Right lobe of liver (tissue), 6 donors: ENCODE results near the gene WFIKKN2. TPM values are rescaled to one million over a fixed set of nuclear protein-coding genes. Genes with fewer than 3 reads are reported as not detected.

Experiments
- ATAC-seq, 4 donors: fragments of 200-7000 bp; cut with Tn5 transposase; one replicate each; pipeline ENCODE4 v1.9.1; 2020; ENCODE audit warnings: mild to moderate bottlenecking in 4 of 4, moderate library complexity in 4 of 4
- DNase-seq, 3 donors: peaks; one replicate each; pipeline ENCODE4 v3.0.0-alpha.2; 2020
- H3K27ac ChIP-seq, 3 donors: fragments of 200-600 bp; one replicate each; pipeline ENCODE4 v1.8.0; 2022
- H3K27me3 ChIP-seq, 2 donors: fragments of 200-600 bp; one replicate each; pipeline ENCODE4 v1.8.0; 2022
- H3K36me3 ChIP-seq, 4 donors: fragments of 200-600 bp; sonication (generic) in 1 of 4; one replicate each; pipeline versions ENCODE4 v1.5.1 to v1.8.0; 2017 to 2022; ENCODE audit warnings: control low read depth in 1 of 4
- H3K4me1 ChIP-seq, 4 donors: fragments of 200-600 bp; sonication (generic) in 1 of 4; one replicate each; pipeline versions ENCODE4 v1.5.1 to v1.8.0; 2017 to 2022; ENCODE audit warnings: control low read depth in 1 of 4
- H3K4me3 ChIP-seq, 3 donors: fragments of 200-600 bp; one replicate each; pipeline ENCODE4 v1.8.0; 2022
- H3K9me3 ChIP-seq, 4 donors: fragments of 200-600 bp; sonication (generic) in 1 of 4; one replicate each; pipeline versions ENCODE4 v1.5.1 to v1.8.0; 2017 to 2022; ENCODE audit warnings: control low read depth in 1 of 4
- POLR2A ChIP-seq: fragments of 450-650 bp; IDR thresholded peaks from one replicate; pipeline ENCODE4 v1.6.1; 2017; ENCODE audit warnings: antibody characterized with exemption, mild to moderate bottlenecking
- WGBS: methylation state at CpG from one replicate; pipeline ENCODE4 v1.1.6; 2018; ENCODE audit warnings: low coverage, low lambda C conversion rate; ENCODE audit not compliant: insufficient coverage; ENCODE audit errors: missing lambda C conversion rate; 5-methylcytosine and 5-hydroxymethylcytosine counted together
- intact Hi-C, 2 donors: fragments of 100-400 bp; cut with DNase I; formaldehyde crosslinking; loops; one replicate each; pipeline versions ENCODE4 v1.11.2 to v1.14.1; 2022
- total RNA-seq, 6 experiments: library from RNA; depleted of rRNA in 2 of 6; stranded (reverse); fragments of >200 nt in 2 of 6; fragmentation: NEBNext Ultra II Directional in 3 of 6; extraction: Animal tissue kit (Norgen Biotek cat#: 25700) in 3 of 6; gene quantifications; one replicate each; pipeline versions ENCODE4 v1.1.0 to v1.2.4, GENCODE V29; 2016 to 2023
- TF ChIP-seq, protein P1 (sequence below), 4 donors: fragments of 200-600 bp in 3 of 4; fragments of 450-650 bp in 1 of 4; IDR thresholded peaks; one replicate each; pipeline versions ENCODE4 v1.5.1 to v1.8.0; 2016 to 2022; ENCODE audit warnings: antibody characterized with exemption in 4 of 4, mild to moderate bottlenecking in 2 of 4
- donor health status: DM: no; HTN: yes; CAD: no.
- donor health status: DM: no; HTN: no; CAD: no.
- donor health status: DM: no; HTN: no; CAD: no.
- donor health status: DM: no; HTN: yes; CAD: no.
- donor health status: DM: no; HTN: yes; CAD: no.

Gene WFIKKN2
- total RNA-seq, 6 experiments from 2014 or later, result not detected

DNA sequence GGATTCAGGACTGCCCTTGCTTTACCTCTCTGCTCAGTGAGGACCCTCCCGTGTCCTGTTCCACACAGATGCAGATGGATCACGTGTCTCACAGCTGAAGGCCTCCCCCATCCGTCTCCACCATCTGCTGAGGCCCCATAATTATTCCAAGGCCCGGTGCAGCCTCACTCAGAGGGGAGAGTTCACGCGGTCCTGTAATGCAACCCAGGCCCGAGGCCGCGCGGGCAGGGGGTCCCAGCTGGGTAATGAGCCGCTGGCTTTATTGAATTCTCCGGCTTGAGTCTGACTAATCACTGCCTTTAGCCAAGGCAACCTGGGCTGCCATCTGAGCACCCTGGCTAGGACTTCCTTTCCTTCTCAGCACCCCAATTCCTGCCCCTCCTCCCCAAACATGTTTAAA lies 4.4 kb upstream of the WFIKKN2 start:
- intact Hi-C loops, result loop anchor here in 1 of 2 donors (10.0 kb wide), 1 partner anchor 276 kb away; no protein-coding TSS in a partner anchor
- Histone ChIP-seq H3K27ac (no peak overlapping the region), H3K27me3 (no peaks in the 10 kb centered on the region), H3K4me3 (no peak overlapping the region), H3K4me1 (peaks cover 0 to 7% (median 0%) of the 10 kb centered on the region in 4 donors), H3K36me3 (no peaks in the 10 kb centered on the region), H3K9me3 (no peaks in the 10 kb centered on the region)
- ATAC-seq (no peak), DNase-seq (no peak)
- no peak for TF ChIP-seq POLR2A
- TF ChIP-seq, protein P1, sequence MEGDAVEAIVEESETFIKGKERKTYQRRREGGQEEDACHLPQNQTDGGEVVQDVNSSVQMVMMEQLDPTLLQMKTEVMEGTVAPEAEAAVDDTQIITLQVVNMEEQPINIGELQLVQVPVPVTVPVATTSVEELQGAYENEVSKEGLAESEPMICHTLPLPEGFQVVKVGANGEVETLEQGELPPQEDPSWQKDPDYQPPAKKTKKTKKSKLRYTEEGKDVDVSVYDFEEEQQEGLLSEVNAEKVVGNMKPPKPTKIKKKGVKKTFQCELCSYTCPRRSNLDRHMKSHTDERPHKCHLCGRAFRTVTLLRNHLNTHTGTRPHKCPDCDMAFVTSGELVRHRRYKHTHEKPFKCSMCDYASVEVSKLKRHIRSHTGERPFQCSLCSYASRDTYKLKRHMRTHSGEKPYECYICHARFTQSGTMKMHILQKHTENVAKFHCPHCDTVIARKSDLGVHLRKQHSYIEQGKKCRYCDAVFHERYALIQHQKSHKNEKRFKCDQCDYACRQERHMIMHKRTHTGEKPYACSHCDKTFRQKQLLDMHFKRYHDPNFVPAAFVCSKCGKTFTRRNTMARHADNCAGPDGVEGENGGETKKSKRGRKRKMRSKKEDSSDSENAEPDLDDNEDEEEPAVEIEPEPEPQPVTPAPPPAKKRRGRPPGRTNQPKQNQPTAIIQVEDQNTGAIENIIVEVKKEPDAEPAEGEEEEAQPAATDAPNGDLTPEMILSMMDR (IDR thresholded peaks at IDR 0.05), result no peak
- WGBS, result 69% methylated on average over 2 of the region's 12 CpGs

DNA sequence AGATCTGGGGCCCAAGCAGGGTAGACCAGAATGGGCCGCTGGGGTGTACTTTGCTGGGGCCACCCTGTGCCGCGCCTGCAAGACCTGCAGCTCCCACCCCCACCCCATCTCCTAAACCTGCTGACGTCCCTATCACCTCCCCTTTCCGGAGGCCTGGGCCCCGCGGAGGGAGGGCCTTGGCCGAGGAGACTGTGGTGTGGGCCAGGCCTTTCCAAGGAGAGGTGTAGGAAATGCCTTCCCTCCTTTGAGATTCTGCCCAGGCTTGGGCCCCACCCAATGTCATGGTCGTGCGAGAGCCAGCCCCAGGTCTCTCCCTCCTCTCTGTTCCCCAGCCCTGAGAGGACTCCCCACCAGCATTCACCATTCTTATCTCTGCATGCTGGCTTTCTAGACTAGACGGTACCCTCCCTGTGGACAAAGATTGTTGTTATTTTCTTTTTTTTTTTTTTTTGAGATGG lies 3.9 kb upstream of the WFIKKN2 start:
- no peaks in the 10 kb centered on the region for H3K27me3 ChIP-seq
- H3K9me3 ChIP-seq, result no peaks in the 10 kb centered on the region
- peaks cover 0 to 7% (median 0%) of the 10 kb centered on the region in 4 donors for H3K4me1 ChIP-seq
- intact Hi-C loops, result loop anchor here in 1 of 2 donors (10.0 kb wide), 1 partner anchor 277 kb away; no protein-coding TSS in a partner anchor
- DNase-seq, result no peak
- TF ChIP-seq, protein P1 (IDR thresholded peaks at IDR 0.05), result no peak
- no peak for TF ChIP-seq POLR2A
- H3K36me3 ChIP-seq, result no peaks in the 10 kb centered on the region
- no peak overlapping the region for H3K4me3 ChIP-seq
- no peak for ATAC-seq
- H3K27ac ChIP-seq, result no peak overlapping the region
- 50% methylated on average over 2 of the region's 11 CpGs for WGBS

DNA sequence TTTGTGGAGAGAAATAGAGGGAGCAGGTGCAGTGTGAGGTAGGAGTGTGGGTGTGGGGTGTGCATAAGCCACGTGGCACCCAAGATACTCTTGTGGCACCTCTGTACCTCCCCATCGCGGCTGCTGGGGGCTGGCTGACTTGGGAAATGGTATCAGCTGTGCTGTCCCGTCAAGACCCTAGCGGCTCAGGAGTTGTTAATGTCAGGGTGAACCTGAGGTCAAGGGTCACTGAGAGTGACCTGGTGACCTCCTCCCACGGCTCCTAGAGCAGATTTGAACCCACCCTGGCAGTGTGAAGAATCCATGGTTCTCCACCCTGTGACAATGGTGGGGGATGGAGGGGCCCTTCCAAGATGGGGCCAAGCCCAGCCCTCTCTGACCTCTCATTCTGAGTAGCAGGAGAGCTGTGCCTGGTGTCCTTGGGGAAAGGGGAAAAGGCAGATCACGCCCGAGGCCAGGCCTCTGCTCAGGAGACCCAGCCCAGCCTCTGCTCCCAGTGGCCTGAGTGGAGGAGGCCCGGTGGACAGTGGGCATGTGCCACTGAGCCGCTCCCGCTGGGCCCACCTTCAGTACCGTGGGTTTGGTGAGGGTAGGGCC lies 3.0 kb upstream of the WFIKKN2 start:
- ATAC-seq (no peak), DNase-seq (no peak)
- TF ChIP-seq, protein P1 (IDR thresholded peaks at IDR 0.05), result no peak
- TF ChIP-seq POLR2A, result no peak
- intact Hi-C loops, result loop anchor here in 1 of 2 donors (10.0 kb wide), 1 partner anchor 278 kb away; no protein-coding TSS in a partner anchor
- Histone ChIP-seq H3K27me3 (no peaks in the 10 kb centered on the region), H3K9me3 (no peaks in the 10 kb centered on the region), H3K4me3 (no peak overlapping the region), H3K36me3 (no peaks in the 10 kb centered on the region), H3K27ac (no peak overlapping the region), H3K4me1 (peaks cover 0 to 7% (median 0%) of the 10 kb centered on the region in 4 donors)
- 60% methylated on average over 1 of the region's 12 CpGs for WGBS

DNA sequence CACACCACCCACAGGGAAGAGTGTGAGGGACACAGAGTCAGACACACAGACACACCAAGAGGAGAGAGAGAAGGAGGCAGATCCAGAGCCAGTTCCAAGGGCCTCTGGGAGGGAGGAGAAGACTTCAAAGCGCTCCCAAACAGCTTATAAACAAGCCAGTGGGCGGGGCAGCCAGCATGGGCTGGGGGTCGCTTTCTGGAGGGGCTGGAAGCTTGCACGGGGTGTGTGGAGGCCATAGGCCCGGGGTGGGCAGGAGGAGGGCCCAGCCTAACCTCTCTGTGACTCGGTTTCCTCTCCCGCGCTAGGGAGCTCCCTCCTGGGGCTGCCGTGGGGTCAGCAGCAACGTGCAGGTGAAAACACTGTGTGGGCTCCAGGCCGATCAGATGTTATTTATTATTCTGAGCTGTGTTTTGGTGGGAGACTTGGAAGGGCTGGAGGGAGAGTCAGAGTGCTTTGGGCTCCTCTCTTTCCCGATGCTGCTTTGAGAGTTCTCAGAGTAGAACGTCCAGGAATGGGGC lies 2.5 kb upstream of the WFIKKN2 start:
- peaks cover 0 to 7% (median 0%) of the 10 kb centered on the region in 4 donors for H3K4me1 ChIP-seq
- no peaks in the 10 kb centered on the region for H3K9me3 ChIP-seq
- no peaks in the 10 kb centered on the region for H3K27me3 ChIP-seq
- no peak overlapping the region for H3K27ac ChIP-seq
- DNase-seq, result no peak
- intact Hi-C loops, result loop anchor here in 1 of 2 donors (10.0 kb wide), 1 partner anchor 278 kb away; no protein-coding TSS in a partner anchor
- H3K36me3 ChIP-seq, result no peaks in the 10 kb centered on the region
- no peak for ATAC-seq
- WGBS, result 83% methylated on average over 5 of the region's 13 CpGs
- TF ChIP-seq, protein P1 (IDR thresholded peaks at IDR 0.05), result no peak
- TF ChIP-seq POLR2A, result no peak
- no peak overlapping the region for H3K4me3 ChIP-seq
